Fibroblast of skin of right biceps (primary cell): Measurements from ENCODE around the gene IRF7.
"Not testable (repeated sequence)": the region's sequence is repeated elsewhere in the genome, so short reads cannot be mapped to it uniquely, and the experiment has no call there.

ENCODE experiments used
- DNase-seq: peaks from one replicate; pipeline ENCODE4 v3.0.0-alpha.2; 2013

The IRF7 gene

DNA sequence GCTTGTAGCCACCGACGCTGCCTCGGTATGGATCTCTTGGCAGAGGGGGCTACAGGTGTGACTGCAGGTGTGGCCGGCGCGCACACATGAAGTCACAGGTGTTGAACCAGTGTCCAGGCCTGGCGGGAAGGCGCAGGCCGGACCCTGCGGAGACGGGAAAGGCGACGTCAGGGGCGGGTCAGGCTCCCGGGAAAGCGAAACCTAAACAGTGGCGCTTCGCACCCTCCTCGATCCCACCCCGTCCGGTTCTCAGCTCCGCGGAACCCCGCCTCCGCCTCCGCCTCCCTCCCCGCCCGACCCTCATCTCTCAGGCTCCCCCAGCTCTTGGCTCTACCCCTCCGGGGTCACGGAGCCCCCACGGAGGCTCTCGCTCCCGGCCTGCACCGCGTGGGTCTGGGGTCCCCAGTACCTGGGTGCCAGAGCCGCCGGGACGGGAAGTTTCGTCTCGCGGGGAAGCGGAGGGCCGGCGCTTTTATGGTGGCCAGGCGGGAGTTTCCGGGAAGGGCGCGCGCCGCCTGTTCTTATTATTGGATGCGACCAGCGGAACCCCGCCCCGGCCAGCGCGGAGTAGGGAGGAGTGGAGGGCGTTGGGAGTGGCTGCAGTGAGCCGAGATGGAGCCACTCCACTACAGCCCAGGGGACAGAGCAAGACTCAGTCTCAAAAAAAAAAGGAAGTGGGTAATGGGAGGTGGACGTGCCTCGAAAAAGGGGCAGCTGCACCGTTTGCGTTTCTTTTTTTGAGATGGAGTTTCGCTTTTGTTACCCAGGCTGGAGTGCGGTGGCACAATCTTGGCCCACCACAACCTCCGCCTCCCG is at the start of gene IRF7:
Gene IRF7, minus strand, starts transcription at position 447 of the 816 bp plus-strand sequence. CDS start 586 bp downstream, outside the sequence.
- peak; percentile 90 for DNase-seq

DNA sequence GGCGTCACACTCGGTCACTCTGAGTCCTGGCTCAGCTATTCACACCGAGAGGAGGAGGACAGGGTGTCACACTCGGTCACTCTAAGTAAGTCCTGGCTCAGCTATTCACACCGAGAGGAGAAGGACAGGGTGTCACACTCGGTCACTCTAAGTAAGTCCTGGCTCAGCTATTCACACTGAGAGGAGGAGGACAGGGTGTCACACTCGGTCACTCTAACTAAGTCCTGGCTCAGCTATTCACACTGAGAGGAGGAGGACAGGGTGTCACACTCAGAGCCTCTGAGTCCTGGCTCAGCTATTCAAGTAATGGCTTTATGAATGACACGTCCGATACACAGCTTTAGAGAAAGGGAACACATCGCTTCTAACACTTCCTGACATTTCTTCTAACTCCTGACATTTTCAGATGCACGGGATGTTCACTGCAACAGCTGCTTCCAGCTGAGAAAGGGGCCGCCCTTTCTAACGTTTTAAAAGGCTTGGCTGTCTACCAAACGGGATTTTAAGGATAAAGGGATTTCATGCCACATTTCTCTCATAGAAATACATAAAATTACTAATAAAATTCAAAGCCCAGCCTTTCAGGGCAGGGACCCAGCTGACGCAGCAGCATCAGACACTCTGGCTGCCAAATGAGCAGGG is 49.4 kb upstream of the IRF7 start:
- no peak for DNase-seq

DNA sequence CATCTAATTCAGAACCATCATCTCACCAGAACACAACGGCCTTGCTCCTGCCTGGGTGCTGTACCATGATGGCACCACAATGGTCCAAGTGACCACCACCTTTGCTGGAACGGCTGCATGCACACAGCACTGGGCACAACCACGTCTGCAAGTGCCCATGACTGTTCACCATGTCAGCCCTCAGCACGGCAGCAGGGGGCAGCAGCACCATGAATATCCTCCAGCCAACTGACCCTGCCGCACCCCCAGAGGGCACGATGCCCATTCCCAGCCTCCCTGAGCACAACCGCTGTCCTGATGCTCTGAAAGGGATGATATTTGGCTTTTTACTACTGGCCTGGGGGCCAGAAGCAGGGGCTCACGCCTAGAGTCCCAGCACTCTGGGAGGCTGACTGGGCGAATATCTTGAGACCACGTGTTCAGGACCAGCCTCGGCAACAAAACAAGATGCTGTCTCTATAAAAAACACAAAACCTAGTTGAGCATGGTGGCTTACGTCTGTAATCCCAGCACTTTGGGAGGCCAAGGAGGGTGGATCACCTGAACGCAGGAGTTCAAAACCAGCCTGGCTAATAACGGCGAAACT is 47.0 kb upstream of the IRF7 start:
- peak; percentile 38 for DNase-seq

DNA sequence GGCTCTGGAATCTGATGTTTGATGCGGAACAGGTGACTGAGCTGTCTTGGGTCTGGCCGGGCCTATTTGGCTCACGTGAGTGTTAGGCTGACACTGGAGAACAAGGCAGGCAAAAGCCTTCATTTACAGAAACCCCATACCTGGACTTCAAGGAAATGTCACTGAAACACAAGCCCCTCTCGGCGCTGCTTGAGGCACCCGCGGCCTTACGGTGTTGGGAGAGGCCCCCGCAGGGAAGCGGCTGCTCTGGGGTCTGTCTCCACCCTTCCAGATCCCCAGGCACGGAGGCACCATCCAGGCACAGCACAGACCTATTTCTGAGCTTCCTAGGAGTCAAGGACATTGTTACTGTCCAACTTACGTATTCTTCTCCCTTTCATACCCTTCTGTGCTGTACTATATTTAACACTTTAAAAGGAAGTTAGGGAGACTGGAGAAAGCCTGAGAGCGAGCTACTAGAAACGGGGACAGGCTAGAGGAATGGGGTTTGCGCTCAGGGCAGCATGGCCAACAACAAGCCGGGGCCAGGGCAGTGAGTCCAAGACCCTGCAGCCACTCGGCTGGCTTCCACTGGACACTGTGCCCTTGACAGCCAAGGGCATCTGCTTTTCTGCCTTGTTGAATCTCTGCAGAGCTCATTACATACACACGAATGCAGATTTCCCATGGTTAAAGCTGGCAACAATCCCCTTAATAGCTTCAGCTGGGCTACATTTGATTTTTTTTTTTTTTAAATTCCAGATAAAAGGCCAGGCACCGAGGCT is 45.1 kb upstream of the IRF7 start:
- no peak for DNase-seq

DNA sequence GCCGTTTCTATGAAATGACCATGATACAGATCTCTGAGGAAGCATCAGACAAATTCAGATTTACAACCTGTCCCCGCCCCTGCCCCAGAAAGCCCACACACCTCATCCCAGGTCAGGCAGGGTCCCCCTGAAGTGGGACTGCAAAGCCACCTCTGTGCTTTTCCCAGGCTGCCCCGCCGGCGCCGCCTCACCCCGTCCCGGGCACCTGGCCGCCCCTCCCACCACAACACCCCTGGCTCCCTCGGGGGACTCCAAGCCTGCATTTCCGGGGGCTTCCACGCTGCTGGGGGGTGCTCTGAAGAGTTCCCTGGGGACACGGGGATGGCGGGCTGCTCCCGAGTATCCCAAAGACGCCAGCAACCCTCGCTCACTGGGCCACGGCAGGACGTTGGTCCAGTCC is 44.5 kb upstream of the IRF7 start:
- no peak for DNase-seq

DNA sequence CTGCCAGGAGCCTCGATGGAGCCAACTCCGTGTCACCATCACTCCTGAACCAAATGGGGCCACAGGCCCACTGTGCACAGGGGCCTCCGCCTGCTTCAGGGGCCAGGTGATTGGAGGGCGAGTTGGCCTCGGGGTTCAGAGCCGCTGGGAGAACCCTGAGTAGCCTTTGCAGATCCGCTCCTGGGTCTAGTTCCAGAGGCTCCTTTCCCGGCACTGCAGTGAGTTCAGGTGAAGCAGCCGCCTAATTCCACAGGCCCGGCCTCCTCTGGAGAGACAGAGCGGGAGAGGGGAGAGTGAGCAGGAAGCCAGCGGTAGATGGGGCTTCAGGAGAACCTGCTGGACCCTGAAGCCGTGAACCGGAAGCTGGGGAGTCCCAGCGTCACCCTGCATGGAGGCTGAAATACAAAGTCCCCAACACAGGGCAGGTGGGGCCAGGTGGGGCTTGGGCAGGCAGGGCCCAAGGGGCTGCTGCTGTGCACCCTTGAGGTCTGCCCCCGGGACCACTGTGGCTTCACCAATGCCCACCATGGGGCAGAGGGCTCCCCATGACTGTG is 43.9 kb upstream of the IRF7 start:
- no peak for DNase-seq

DNA sequence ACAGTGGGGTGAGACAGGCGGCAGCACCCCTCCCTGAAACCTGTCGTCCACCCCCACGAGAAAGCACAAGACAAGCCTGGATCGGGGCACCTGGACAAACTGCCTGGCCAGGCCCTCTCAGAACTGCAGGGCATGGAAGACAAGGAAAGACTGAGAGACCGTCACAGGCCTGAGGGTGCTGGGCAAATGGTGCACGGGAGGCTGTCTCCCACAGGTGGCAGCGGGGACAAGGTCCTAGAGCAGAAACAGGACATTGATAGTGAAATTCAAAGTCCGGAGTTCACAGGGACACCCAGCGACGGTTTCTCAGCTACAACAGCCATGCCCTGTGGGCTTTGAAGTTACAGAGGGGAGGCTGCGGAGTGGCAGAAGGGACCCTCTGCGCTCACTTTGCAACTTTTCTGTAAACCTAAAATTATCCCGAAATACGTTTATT is 42.0 kb upstream of the IRF7 start:
- no peak for DNase-seq

DNA sequence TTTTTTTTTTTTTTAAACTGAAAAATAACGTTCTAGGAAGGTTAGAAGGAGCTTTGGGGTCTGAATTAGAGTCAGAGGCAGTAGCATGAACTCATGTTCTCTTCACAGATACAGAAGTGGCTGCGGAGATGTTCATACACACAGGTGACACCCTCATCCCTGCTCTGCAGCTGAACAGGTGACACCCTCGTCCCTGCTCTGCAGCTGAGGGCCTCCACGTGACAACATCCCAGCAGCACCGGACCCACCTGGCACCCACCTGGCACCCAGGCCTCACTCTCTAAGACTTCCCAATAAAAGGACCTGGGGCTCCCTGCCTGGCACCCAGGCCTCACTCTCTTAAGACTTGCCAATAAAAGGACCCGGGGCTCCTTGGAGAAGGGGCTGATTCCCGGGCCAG is 41.1 kb upstream of the IRF7 start:
- DNase-seq: no peak

DNA sequence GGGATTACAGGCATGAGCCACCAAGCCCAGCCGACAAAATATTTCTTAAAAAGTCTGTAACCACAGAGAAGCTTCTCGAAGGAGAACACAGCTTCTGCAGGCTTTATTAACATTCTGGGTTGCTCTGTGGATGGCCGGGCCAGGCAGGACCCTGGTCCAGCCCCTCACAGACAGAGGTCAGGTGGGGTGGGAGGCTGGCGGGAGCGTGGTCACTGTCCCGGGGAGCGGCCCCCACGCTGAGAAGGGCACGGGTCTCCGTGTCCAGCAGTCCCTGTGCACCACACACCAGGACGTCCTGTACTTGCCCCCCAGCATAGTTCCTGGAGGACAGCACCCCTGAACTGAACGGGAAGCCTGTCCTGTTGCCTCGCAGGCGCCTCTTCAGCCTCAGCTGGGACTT is 40.7 kb upstream of the IRF7 start:
- DNase-seq: no peak

DNA sequence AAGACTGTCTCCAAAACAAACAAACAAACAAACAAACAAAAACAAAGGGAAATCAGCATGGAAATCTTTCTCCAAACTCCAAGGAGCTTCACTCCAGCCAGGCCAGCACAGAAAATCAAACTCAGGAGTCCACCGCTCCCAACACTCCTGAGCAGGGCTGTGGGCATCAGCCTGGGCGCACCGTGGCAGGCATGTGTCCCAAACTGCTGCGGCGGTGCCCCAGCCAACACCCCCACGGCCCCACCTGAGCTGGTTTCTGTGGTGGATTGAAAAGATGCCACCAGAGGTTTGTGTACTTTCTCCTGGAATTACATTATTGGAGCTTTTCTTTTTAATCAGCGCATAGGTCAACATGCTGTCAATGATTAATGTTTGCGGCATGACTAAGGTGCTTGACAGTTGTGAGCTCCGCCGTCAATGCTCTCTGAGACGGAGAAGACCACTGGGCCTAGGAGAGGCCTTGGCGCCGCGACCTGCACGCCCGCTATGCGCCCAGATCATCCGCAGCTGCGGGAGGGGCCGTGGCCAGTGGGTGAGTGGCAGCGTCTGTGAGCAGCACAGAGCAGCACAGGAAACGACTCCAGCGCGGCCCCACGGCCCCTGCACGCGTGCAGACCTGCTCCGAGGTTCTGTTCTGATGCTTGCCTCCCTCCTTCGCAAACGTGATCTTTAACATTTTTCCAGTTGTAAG is 39.4 kb upstream of the IRF7 start:
- no peak for DNase-seq

DNA sequence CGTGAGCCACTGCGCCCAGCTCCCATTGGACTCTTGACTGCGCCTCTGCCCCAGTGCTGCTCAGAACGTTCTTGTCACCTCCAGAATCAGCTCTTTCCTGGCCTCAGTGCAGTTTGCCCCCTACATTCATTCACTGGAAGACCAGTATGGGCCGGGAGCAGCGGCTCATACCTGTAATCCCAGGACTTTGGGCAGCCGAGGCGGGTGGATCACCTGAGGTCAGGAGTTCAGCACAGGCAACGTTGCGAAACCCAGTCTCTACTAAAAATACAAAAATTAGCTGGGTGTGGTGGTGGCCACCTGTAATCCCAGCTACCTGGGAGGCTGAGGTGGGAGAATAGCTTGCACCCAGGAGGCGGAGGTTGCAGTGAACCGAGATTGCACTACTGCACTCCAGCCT is 38.7 kb upstream of the IRF7 start:
- DNase-seq: not testable (repeated sequence)

DNA sequence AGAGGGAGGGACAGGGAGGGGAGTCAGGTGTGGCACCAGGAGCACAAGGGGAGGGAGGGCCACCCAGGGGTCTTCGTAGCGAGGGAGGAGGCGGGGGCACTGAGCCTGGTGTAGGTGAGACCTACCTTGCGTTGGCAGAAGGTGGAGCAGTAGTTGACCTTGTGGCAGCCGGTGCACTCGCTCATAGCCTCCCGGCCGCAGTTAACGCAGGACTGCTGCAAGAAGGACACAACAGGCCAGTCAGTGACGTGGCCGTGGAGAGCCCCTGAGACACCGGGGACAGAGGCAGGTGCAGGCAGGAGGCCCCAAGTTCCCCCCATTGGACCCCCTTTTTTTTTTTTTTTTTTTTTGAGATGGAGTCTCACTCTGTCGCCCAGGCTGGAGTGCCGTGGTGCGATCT is 38.1 kb upstream of the IRF7 start:
- no peak for DNase-seq

DNA sequence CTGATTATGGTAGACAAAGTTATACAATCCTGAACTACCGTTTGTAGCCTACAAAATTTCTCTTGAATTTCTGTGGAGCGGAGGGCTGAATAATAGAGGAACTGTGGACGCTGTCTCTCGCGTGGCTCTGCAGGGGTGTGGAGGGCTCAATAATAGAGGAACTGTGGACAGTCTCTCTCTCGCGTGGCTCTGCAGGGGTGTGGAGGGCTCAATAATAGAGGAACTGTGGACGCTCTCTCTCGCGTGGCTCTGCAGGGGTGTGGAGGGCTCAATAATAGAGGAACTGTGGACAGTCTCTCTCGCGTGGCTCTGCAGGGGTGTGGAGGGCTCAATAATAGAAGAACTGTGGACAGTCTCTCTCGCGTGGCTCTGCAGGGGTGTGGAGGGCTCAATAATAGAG is 37.4 kb upstream of the IRF7 start:
- not testable (repeated sequence) for DNase-seq

DNA sequence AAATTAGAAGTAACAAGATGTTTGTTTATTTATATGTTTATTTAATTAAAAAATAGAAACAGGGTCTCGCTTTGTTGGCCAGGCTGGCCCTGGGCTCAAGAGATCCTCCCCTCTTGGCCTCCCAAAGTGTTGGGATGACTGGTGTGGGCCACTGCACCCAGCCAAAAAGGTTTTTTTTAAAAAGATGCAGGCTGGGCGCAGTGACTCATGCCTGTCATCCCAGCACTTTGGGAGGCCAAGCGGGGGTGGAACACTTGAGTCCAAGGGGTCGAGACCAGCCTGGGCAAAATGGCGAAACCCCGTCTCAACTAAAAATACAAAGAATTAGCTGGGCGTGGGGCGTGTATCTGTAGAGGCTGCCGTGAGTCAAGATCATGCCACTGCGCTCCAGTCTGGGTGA is 34.7 kb upstream of the IRF7 start:
- no peak for DNase-seq

DNA sequence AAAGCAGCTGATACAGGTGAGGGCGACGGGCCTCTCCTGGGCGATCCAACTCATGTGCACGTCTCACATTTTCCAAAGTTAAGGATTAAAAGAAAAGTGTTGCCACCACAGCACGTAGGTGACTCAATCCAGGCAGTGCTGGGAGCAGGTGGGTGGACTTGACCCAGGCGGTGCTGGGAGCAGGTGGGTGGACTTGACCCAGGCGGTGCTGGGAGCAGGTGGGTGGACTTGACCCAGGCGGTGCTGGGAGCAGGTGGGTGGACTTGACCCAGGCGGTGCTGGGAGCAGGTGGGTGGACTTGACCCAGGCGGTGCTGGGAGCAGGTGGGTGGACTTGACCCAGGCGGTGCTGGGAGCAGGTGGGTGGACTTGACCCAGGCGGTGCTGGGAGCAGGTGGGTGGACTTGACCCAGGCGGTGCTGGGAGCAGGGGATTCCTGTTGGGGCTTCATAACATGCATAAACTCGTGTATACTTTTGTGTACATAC is 32.0 kb upstream of the IRF7 start:
- DNase-seq: not testable (repeated sequence)

DNA sequence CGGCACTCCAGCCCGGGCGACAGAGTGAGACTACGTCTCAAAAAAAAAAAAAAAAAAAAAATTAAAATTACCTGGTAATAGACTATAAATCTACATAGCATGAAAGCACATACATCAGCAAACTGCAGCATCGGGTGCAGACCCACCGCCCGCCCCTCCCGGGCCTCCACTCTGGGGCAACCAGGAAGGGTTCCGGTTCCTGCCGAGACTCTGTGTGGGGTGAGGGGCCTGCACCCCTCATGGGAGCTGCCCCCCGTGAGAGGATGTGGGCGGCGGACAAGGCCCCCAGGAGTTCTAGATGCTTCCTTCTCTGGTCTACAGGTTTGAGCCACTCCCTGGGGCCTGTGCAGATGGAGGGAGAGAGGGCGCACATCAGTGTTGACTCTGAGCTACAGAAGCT is 30.5 kb upstream of the IRF7 start:
- DNase-seq: no peak

DNA sequence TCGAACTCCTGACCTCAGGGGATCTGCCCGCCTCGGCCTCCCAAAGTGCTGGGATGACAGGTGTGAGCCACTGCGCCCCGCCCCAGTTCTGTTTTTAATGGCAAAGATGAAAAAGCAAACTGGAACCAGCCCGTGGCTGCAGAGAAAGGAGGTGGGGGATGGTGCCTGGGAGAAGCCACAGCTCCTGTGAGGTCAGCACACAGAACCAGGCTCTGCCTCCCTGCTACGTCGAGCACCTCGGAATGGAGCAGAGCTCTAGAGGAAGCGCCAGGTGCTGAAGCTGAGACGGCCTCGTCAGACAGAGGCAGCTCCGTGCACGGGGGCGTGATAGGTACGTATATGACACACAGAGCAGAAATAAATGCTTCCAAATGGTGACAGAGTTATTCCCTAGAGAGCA is 29.8 kb upstream of the IRF7 start:
- DNase-seq: no peak

DNA sequence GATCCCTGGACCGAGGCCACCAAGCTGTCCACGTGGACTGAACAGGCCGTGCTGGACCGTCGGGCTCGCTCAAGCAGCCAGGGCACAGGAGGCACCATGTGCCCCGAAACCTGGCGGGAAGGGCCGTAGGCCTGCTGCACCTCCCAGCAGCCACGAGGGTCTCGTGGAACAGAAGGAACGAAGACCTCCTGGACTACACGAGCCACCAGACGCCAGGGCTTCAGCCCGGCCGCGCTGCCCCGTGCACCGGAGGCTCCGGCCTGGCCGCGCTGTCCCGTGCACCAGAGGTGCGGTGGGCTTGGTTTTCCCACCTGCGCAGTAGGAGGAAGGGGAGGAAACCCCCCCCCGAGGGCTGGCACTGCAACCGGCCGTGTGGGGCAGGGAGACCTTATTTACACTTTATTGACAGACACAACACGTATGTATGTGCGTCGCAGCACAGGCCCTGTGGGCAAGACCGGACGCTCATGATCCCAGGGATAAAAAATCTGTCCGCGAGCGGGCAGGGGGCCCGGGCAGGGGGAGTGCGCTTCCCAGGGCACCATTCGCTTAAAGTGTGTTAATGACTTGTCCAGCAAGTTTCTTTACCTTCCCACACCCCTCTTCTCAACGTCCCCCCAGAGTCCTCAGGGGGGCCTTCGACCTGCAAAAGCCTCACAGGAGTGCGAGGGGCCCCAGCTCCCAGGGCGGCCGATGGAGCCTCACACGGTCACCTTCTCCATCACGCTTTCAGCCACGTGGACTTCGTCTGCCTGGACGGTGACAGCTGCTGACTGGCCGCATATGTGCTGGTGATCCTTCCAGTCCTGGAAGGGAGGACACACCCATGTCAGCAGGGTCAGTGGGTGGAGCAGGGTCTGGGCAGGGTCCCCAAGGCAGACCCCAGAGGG is 28.3 kb upstream of the IRF7 start:
- no peak for DNase-seq

DNA sequence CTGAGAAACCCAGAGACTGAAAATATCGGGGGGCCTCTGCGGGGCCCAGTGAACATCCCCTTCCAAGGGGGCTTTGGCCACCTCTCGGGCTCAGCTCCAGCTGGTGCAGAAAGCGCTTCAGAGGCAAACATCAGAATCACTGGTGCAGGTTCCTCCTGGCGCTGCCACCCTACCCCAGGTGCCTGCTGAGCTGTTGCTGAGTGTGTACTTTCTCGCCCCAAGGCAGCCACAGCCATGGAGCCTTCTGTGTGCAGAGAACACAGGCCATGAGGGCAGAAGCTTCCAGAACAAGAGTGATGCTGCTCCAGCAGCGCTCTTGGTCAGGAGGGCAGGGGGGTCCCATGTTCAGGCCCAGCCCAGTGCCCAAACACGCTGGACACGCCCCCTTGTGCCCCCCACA is 27.6 kb upstream of the IRF7 start:
- no peak for DNase-seq

DNA sequence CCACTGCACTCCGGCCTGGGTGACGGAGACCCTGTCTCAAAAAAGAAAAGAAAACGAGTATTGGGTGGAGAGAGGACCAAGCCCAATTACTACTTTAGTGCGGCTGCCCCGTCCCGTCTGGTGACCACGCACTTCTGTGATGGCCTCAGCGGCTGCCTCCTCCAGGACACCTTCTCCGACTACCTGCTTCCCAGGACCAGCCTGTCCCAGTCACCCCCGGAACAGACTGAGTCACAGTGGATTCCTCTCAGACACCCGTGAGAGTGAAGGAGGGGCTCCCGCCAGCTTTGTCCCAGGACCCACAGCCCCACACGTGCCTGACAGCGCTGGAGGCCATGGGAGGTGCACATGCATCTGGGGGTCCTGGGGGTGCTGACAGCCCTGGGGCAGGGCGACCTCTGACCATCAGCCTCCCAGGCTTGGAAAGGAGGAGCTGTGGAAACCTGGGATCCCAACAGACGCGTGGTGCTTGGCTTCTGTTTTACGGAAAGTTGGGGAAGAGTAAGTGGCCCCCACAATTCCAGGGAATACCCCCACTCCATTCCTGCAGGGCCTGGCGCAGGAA is 26.1 kb upstream of the IRF7 start:
- no peak for DNase-seq
